ENCODE measurements around the gene VARS1.
"Not testable (repeated sequence)": the region's sequence is repeated elsewhere in the genome, so short reads cannot be mapped to it uniquely, and the experiment has no call there.

VARS1 gene

DNA sequence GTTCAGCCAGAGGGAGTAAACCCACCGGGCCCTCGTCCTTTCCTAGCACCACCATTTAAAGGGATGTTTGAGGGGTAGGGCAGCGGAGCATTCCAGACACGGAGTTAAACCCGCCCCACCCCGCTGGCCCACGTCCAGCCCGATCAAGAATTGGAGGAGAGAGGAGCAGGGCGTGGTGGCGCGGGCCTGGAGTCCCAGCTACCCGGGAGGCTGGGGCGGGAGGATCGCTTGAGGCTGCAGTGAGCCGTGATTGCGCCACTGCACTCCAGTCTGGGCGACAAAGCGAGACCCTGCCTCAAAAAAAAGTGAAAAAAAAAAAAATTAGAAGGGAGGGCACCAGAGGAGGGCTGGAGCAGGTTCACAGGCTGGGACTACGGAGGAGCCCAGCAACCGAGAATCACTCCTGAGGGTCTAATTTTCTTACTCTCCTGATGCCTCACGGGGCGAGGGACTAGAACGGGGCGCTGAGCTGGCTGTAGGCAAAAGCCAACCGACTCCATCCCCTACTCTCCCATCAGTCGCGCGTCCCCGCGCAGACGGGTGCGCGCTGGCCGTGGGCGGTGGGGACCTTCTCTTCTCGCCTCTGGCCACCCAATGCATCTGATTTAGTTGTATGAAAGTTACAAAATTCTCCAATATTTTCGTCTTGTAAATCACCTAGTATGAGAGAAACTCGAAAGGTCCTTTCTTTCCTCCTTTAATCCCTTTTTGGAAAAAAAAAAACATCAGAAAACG is 25.9 kb upstream of the VARS1 start:
- peak; percentile 80 to 84 for DNase-seq

DNA sequence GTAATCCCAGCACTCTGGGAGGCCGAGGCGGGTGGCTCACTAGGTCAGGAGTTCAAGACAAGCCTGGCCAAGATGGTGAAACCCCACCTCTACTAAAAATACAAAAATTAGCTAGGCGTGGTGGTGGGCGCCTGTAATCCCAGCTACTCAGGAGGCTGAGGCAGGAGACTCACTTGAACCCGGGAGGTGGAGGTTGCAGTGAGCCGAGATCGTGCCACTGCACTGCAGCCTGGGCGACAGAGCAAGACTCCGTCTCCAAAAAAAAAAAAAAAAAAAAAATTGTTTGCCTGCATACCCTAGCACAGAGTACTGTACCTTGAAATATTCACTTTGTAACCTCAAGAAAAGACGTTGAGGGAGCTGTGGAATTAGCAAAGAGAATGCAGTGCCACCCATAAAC is 24.8 kb upstream of the VARS1 start:
- DNase-seq: not testable (repeated sequence)

DNA sequence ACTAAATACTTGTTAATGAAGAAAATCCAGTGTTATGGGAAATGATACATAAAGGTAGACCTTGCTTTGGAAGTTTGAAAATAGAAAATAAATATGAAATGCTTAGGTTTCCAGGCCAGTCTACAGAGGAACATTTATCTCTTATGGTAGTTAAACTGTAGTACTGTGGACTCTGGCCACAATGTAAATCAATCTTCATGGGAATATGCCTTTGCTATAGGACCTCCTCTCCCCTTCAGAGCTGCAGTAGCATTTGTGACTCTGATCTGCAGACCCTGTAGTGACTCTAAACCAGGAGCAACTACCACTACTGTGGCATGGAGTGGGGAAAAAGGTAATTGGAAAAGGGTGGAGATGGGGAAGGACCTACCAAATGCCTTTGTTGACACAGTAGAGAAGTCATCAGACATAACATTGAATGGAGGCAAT is 24.3 kb upstream of the VARS1 start:
- DNase-seq: no peak

DNA sequence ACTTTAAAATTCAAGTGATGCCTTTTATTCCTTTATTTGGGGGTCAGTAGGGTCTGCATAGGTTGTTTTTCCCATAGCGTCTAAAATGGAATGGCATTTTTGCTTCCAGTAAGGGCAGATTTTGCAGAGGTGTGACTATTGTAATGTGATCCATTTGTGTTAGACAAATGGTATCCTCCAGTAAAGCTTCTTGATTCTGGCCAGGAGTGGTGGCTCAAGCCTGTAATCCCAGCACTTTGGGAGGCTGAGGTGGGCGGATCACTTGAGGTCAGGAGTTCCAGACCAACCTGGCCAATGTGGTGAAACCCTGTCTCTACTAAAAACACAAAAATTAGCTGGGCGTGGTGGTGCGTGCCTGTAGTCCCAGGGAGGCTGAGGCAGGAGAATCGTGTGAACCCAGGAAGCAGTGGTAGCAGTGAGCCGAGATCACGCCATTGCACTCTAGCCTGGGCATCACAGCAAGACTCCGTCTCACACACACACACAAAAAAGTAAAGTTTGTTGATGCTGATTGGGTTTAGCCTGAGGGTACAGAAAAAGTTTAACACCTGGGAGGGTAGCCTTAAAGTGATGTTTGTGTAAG is 22.5 kb upstream of the VARS1 start:
- not testable (repeated sequence) for DNase-seq

DNA sequence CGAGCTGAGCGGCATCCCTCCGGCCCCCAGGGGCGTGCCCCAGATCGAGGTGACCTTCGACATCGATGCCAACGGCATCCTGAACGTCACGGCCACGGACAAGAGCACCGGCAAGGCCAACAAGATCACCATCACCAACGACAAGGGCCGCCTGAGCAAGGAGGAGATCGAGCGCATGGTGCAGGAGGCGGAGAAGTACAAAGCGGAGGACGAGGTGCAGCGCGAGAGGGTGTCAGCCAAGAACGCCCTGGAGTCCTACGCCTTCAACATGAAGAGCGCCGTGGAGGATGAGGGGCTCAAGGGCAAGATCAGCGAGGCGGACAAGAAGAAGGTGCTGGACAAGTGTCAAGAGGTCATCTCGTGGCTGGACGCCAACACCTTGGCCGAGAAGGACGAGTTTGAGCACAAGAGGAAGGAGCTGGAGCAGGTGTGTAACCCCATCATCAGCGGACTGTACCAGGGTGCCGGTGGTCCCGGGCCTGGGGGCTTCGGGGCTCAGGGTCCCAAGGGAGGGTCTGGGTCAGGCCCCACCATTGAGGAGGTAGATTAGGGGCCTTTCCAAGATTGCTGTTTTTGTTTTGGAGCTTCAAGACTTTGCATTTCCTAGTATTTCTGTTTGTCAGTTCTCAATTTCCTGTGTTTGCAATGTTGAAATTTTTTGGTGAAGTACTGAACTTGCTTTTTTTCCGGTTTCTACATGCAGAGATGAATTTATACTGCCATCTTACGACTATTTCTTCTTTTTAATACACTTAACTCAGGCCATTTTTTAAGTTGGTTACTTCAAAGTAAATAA is 21.8 kb upstream of the VARS1 start:
- not testable (repeated sequence) for DNase-seq

DNA sequence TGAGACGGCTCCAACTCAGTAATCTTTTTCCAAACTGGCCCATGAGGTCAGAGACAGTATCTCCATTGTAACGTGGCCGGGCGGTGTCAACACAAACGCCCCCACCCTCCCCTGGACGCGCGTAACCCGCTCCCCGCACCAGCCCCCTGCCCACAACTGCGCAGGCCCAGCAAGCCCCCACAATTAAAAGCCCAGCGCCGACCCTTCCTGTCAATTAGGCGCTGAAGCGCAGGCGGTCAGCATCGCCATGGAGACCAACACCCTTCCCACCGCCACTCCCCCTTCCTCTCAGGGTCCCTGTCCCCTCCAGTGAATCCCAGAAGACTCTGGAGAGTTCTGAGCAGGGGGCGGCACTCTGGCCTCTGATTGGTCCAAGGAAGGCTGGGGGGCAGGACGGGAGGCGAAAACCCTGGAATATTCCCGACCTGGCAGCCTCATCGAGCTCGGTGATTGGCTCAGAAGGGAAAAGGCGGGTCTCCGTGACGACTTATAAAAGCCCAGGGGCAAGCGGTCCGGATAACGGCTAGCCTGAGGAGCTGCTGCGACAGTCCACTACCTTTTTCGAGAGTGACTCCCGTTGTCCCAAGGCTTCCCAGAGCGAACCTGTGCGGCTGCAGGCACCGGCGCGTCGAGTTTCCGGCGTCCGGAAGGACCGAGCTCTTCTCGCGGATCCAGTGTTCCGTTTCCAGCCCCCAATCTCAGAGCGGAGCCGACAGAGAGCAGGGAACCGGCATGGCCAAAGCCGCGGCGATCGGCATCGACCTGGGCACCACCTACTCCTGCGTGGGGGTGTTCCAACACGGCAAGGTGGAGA is 19.7 kb upstream of the VARS1 start, which contains the start of the genes HSPA1A and HSPA1L:
Gene HSPA1A, plus strand, starts transcription at position 519 of the 814 bp plus-strand sequence. Its CDS starts 214 bp downstream, at position 733.
Gene HSPA1L, minus strand, starts transcription at position 259 of the 814 bp plus-strand sequence. CDS start 3,311 bp downstream, outside the sequence.
- DNase-seq: peak; percentile 70 to 79

DNA sequence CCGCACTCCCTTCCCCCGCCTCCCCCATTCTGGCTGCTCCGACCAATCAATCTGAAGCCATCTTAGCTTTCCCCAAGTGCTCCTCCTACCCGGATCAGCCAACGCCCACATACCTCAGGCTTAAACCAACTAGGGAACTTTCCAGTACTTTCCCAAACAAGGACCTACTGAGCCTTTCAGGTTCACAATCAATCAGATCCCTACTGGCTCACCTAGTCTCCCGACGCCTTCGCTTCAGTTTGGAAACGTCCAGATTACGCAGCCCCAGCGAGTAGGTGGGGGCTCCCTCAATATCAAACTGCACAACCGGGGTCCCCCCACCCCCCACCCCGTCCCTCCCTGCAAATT is 19.1 kb upstream of the VARS1 start:
- DNase-seq: peak; percentile 74 to 81

DNA sequence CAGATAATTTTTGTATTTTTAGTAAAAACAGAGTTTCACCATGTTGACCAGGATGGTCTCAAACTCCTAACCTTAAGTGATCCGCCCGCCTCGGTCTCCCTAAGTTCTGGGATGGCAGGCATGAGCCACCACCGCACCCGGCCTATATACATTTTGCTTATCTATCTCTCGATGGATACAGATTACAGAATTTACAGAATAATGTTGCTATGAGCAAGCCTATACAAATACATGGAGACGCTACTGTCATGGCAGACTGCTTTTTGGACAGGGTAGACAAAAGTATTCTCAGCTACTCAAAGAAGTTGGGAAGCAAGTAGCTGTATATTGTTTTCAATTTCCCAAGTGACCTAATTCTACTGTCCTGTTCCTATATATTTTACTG is 17.9 kb upstream of the VARS1 start:
- no peak for DNase-seq

DNA sequence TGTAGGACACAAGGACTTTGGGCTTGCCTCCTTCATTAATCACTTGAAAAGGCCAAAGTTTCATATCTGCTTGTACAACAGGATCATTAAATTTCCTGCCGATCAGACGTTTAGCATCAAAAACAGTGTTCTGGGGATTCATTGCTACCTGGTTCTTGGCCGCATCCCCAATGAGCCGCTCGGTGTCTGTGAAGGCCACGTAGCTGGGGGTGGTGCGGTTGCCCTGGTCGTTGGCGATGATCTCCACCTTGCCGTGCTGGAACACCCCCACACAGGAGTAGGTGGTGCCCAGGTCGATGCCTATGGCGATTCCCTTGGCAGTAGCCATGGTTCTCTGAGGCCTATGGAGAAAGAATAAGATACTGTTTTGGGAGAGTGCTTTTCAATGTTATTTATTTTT is 16.1 kb upstream of the VARS1 start:
- no peak for DNase-seq

DNA sequence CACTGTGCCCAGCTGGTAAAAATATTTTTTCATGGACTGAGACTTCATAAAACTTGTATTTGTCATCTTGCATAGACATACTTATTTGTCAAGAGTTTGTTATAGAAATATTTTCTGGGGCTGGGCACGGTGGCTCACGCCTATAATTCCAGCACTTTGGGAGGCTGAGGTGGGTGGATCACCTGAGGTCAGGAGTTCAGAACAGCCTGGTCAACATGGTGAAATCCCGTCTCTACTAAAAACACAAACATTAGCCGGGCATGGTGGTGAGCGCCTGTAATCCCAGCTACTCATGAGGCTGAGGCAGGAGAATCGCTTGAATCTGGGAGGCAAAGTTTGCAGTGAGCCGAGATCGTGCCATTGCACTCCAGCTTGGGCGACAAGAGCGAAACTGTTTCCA is 13.0 kb upstream of the VARS1 start:
- DNase-seq: not testable (repeated sequence)

DNA sequence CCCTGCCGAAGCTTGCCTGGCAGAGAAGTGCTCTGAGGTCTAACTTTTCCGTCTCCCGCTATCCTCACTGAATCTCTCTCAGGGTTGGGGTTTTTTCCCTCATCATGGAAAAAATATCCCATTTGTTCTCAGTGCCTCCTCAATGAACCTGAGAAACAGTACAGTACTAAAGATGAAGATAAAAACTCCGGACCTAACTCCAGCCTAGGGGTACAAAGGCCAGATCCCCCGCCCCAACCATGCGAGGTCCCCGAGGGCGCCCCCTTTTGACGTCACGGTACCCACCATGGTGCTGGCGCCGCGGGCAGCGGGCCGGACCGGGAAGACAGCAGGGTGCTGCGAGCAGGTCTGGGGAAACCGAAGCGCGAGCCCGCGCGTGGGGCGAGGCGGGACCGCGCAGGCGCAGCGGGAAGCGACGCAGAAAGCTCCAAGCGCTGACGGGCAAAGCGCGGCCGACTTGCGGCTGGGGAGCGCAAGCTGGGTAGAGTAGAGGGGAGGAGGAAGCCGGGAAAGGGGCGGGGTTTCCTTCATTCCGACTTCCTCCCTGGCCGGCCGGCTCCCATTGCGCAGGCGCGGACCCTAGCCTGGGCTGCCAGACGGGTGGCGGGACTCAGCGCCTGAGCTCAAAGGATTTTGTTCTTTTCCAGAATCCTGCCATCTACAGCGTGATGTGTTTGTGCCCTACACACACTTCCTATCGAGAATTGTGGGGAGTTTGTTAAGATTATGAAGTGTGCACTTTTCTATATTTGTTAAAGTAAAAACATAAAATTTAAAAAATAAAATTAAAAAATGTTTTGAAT is 11.1 kb upstream of the VARS1 start, which contains the start of gene LSM2:
Gene LSM2, minus strand, starts transcription at position 497 of the 803 bp plus-strand sequence. Its CDS starts 209 bp downstream, at position 288.
- DNase-seq: peak; percentile 97 to 98

DNA sequence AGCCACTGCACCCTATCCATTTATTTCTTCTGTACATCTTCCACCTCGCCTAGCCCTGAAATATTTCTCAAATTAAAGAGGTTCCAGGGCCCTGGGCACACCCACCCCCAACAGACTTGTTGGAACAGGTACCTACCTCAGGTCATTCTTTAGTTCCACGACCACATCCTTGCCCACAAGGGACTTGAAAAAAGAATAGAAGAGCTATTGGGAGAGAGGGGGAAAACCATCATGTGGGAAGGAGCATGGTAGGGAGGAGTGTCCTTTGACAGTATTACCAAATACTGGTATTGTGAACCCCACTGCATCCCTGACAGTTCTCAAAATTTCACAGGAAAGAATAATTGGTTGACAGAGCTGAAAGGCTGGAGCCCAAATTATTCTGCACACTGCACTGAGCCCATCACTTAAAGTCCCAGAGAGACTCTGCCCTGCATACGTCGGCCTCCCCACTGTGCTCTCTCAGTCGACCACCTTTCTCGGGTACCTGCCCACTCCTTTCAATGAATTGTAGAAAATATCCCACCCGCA is 10.5 kb upstream of the VARS1 start:
- no peak for DNase-seq

DNA sequence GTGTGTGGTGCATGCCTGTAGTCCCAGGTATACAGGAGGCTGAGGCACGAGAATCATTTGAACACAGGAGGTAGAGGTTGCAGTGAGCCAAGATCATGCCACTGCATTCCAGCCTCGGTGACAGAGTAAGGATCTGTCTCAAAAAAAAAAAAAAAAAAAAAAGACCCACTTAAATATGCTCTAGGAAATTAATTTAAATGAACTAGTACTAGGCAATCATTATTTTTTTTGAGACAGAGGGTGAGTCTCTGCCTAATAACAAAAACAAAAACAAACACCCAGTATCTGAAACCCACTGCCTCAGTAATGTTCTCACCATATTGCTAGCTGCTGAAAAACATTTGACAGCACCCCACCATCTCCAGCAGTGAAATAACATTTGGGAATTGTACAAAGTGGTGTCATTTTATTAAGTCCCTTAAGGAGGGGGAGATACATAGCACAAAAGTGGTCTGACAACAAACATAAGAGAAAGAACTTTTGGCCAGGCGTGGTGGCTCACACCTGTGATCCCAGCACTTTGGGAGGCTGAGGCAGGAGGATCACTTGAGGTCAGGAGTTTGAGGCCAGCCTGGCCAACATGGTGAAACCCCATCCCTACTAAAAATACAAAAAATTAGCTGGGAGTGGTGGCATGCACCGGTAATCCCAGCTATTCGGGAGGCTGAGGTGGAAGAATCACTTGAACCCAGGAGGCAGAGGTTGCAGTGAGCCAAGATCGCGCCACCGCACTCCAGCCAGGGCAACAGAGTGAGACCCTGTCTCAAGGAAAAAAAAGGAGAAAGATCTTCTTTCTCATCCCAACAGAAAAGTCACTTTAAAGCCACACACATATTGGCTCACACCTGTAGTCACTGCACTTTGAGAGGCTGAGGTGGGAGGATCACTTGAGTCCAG is 5.7 kb upstream of the VARS1 start:
- DNase-seq: not testable (repeated sequence)

DNA sequence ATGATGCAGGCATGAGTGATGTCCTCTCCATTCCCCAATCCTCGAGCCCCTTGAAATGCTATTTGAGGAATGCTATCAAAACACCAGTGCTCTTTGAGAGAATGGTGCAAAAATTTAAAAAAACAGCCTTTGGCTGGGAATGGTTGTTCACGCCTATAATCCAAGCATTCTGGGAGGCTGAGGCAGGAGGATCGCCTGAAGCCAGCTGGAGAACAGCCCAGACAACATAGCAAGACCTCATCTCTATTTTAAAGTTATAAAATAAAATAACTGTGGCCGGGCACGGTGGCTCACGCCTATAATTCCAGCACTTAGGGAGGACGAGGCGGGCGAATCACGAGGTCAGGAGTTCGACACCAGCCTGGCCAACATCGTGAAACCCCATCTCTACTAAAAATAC is 4.2 kb upstream of the VARS1 start:
- DNase-seq: no peak

DNA sequence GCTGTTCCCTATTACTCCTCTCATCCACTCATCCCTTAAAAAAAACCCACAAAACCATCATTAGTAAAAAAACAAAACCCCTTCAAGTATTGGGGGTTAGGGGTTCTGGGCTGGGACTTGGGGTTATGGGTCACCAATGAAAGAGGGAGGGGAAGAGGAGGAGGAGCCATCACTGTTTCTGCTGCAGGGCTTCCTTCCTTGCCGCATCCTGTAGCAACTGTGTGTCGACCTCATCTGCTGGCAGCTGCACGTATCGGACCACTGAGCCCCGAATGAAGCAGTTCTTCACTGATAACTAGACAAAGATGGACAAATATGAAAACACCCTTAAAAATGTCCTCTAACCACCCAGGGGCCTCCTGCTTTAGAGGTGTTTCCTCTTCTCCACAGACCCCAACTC is 2.0 kb upstream of the VARS1 start:
- DNase-seq: no peak

DNA sequence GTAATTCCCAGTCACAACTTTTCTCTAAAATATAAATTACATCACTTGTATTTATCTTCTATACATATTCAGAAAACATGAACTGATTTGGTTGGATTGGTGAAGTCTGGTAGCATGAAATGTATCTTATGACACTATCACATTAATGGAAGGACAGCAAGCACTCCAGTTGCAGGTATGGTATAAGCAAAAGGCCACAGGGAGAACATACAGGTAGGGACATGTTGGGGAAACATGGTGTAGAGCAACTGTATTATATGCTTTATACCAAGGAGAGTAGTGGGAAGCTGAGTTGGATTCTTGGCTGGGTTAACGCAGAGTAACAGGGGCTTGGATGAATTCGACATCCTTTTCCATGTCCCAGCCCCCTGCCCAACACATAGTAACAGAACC is 1.4 kb upstream of the VARS1 start:
- DNase-seq: no peak

DNA sequence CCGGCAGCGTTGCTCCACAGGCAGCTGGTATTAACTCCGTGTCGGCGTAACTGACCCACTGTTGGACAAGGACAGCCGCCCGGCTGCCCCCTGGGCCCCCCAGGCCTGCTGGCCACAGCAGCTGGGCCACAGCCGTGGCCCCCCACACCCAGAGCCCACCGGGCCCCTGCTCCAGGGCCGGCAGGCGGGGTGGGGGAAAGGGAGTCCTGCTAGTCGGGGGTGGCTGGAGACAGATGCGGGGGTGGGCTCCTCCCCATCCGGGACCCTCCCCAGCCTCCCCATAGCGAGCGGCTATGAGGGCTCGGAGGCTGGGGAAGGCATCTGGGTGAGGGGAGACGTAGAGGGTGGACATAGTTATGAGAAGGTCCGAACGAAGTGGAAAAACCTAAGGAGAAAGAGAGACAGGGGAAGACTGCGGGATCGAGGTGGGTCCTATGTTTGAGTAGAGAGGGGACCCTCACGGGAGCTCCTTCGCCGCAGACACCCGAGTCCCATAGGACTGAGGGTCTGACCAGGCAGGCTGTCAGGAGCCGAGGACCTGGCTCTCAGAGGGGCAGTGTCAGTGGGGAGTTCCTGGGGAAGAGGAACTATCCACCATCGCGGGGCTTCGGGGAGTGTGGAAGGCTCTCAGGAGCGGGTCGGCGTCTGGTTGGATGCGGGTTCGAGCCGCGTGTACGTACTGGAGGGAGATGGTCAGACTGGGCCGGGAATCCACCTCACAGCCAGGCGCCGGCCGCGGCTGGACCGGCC is 511 bp downstream of the VARS1 start:
- DNase-seq: no peak

DNA sequence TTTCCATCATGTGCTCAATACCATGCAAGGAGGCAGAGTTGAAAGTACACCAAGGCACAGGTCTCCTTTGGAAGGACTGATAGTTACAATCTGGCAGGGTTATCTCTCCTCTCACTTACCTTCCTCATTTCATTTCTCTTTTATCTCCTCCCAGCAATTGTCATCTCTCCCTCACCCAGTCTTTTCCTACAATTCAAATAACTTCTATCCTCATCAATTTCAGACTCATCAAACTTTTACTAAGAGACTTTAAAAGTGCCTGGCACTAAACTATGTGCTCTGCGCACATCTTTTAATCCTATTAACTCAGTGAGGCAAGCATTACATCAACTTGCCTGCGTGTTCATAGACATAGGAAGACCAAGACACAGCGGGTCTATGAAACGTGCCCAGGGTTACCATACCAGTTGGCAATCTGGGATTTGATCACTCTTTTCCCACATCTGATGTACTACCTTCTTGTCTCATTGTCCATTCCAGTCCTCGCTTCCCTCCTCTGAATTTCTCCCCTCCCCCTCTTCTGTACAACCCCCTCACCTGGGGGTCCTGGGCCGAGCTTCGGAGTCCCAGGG is 1.2 kb downstream of the VARS1 start:
- no peak for DNase-seq

DNA sequence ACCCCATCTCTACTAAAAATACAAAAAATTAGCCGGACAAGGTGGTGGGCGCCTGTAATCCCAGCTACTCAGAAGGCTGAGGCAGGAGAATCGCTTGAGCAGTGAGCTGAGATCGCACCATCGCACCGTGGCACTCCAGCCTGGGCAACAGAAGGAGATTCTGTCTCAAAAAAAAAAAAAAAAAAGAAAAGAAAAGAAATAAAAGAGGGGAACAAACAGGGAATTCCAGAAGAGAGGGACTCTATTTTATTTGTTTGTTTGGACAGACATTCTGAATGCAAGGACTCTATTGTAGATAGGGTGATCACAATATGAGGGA is 1.7 kb downstream of the VARS1 start:
- DNase-seq: not testable (repeated sequence)

DNA sequence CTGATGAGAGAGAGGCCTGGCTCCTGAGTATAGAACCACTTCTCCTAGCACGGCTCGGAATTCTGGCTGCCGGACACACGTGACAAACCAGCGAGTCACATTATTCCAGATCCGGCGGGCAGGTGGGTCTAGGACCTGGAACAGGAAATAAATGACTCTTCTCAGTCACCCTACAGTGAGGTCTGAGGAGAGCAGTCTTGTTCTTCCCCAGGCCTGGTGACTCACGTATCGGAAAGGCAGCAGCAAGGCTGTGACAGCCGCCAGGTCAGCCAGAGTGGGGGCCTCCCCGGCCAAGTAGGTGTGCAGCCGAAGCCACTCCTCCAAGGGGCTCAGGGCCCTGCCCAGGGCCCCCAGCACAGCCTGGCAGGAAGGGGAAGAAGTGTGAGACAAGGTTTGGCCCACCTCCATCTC is 2.8 kb downstream of the VARS1 start:
- DNase-seq: no peak
